DMS 273 (cell line): Measurements from ENCODE around the gene ANGPTL8.
A peak's percentile ranks its signal among the peaks of the same experiment; 100 is the strongest.

Experiments
- DNase-seq: peaks from one replicate; lab custom pipeline; 2025; ENCODE audit not compliant: unreplicated experiment; lab: John Stamatoyannopoulos, UW

The ANGPTL8 gene

DNA sequence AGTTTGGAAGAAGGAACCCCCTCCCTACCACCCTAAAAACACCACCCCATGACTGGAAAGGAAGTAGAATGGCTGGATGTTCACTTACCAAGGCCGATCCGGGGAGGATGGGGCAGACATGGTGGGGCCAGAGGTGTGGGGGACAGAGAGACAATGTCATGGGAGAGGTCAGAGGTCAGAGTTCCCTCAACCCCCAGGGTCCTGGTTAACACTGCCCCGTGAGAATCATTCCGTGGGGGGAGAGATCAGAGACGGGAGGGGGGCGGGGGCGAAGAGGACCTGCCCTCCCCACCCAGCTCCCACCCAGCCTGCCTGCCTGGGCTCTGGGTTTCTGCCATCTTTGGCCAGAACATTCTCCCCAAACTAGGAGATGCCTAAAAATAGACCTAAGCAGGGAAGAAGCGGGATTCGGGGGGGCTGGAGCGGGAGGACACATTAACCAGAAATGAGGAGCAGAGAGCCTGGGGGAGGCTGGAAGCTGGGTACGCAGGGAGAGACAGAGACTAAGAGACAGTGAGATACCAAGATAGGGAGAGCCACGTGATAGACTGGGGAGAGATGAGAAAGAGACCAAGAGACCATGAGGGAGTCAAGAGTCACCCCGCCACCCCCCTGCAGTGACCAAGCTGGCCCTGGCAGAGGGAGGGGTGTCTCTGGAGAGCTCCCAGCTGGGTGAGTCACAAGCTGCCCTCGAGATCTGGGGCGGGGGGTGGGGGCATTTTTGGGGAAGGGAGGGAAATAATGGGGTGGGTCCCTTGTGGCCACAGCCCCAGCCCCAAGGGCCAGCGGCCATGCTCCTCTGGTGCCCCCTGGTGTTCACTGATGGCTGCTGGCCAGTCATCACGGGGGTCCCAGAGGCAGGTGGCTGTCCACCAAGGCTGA lies 36.0 kb upstream of the ANGPTL8 start:
- DNase-seq, result peak; percentile 69

DNA sequence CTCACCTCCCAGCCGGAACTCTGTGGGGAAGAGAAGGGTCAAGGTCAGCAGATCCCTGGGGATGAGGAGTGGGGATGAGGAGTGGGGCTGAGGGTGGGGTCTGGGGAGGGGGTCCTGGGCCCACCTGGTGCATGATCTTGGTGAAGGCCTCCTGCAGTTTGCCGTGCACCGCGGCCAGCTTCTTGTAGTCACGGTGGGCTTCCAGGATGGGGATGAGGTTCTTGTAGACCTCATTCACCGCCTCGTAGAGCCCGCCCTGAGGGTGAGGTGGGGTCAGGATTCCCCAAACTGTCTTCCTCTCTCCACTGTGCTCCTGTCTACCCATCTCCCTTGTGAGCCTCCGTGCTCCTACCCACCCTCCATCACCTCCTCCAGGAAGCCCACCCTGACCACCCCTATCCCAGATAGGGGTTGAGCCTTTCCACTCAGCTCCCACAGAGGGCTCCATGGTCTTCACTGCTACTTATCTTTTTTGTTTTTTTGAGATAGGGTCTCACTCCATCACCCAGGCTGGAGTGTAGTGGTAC lies 35.3 kb upstream of the ANGPTL8 start:
- DNase-seq, result no peak

DNA sequence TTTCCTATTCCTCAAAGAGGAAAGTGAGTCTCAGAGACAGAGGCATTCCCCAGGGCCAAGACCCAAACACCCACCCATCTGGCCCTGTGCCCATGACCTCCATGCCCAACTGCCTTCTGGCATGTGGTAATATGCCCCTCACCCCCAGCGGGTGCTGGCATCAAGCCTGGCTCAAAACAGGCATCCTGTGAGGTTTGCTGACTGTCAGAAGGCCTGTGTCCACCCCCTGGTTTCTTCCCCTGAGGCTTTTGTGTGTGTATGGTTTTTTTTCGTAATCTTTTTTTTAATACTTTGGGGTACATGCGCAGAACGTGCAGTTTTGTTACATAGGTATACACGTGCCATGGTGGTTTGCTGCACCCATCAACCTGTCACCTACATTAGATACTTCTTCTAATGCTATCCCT lies 34.5 kb upstream of the ANGPTL8 start:
- DNase-seq, result peak; percentile 84

DNA sequence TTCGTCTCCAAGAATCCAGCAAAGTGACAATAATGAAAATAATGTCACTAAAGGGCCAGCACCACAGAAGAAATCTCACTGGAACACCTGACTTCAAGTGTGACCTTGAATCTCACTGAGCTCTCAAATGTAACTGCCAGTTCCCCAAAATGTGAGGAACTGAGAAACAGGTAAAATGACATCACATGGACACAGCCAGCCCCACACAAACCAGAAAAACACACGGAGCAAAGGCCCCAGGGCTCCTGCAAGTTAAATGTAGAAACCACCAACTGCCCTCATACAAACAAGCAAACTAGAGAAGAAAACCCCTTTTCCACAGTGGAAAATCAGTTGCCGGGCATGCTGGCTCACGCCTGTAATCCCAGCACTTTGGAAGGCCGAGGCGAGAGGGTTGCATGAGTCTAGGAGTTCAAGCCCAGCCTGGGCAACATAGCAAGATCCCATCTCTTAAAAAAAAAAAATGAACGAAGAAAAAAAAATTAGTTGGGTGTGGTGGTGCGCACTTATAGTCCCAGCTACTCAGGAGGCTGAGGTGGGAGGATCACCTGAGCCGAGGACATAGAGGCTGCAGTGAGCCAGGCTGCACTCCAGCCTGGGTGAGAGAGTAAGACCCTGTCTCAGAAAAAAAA lies 33.4 kb upstream of the ANGPTL8 start:
- DNase-seq, result no peak

DNA sequence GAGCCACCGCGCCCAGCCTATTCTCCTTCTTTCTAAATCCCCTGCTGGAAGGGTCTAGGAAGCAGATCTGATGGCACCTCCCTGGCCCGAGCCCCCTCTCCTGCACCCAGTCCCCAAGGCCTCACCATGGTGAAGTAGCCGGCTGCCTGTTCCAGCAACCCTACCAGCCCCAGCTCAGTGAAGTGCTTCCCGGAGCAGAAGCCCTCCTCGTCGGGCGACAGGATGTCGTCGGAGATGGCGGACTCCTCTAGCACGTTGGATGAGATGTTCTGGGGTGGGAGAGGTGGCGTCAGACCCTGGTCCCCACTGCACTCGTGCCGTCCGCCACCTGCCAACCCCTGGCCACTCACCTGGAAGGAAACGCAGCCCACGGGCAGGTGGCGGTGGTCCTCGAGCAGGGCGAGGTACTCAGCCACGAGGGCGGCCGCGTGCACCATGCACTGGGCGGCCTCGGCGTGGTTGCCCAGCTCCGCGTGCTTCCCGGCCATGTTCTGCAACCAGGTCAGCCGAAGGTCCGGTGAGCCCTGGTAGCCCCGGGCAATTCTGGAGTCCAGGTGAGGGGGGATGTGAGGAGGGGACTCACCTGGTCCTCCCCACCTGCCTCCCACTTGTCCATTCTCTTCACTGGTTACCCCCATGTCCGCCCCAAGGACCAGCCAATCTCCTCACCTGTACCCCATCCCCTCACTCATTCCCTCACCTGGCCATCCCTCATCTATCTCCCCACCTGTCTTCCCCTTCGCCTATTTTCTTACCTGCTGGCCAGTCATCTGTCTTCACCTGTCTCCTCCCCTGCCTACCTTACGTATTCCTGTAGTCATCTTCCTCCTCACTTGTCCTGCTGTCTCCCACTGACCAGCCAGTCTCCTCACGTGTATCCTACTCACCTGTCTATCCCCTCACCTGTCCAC lies 30.6 kb upstream of the ANGPTL8 start:
- DNase-seq, result peak; percentile 47

DNA sequence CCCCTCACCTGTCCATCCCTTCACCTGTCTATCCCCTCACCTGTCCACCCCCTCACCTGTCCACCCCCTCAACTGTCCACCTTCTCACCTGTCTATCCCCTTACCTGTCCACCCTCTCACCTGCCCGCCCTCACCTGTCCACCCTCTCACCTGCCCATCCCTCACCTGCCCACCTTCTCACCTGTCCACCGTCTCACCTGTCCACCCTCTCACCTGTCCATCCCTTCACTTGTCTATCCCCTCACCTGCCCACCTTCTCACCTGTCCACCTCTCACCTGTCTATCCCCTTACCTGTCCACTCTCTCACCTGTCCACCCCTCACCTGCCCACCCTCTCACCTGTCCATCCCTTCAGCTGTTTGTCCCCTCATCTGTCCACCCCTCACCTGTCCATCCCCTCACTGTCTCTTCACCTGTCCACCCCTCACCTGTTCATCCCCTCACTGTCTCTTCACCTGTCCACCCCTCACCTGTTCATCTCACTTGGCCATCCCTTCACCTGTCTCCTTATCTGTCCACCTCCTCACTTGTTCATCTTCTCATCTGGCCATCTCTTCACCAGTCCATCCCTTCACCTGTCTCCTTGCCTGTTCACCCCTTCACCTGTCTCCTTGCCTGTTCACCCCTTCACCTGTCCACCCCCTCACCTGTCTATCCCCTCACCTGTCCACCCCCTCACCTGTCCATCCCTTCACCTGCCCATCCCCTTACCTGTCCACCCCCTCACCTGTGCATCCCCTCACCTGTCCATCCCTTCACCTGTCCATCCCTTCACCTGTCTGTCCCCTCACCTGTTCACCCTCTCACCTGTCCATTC lies 29.4 kb upstream of the ANGPTL8 start:
- DNase-seq, result no peak

DNA sequence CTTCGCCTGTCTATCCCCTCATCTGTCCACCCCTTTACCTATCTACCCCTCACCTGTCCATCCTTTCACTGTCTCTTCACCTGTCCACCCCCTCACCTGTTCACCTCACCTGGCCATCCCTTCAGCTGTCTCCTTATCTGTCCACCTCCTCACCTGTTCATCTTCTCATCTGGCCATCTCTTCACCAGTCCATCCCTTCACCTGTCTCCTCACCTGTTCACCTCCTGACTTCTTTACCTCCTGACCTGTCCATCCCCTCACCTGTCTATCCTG lies 28.8 kb upstream of the ANGPTL8 start:
- DNase-seq, result no peak

DNA sequence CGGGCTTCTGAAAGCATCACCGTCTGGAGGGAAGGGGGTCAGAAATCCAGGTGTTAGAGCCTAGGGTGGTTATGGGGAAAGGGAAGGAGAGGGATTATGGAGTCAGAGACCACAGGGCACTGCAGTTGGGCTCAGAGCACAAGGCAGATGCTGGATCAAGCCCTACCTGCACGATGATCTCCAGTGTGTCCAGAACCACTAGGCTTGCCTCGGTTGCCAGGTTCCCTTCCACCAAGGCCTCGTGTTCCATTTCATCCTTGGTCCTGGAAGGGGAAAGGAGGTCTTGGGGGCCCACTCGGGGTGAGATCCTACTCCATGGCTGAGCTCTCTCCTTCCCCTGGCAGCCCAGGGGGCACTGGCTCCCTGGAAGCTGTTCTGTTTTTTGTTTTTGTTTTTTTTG lies 25.0 kb upstream of the ANGPTL8 start:
- DNase-seq, result no peak

DNA sequence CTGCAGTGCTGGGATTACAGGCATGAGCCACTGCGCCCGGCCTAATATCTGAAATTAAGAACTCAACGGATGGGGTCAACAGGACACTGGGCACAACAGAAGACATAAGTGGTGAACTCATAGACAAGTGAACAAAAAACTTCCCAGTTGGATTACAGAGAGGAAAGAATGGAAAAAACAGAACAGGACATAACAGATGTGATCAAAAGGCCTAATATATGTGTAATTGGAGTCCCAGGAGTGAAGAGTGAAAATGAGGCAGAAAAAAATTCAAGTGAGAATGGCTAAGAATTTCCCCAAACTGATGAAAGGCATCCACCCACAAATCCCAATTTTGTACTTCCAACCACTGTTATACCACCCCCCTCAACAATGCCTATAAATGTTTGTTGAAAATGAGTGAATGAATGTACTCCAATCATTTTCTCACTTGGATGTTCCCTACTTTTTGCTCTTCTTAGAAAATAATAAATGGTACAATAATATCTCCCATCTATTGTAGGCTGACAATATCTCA lies 18.3 kb upstream of the ANGPTL8 start:
- no peak for DNase-seq

DNA sequence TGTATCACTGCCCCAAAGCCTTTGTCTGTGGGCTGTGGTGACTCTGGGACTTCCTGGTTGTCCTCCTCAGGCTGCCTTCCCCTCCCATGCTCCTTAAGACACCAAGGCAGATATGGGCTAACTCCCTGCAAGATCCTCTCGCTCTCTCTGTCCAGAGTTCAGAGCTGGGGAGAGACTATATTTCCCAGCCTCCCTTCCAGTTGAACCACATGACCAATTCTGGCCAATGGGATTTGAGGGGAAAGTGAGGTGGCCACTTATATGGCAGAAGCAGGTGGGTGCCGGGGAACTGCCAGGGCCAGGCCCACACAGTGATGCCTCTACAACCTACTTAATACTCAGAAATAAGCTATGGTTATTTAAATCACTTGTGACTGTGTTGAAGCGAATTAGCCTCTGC lies 16.2 kb upstream of the ANGPTL8 start:
- peak; percentile 39 for DNase-seq

DNA sequence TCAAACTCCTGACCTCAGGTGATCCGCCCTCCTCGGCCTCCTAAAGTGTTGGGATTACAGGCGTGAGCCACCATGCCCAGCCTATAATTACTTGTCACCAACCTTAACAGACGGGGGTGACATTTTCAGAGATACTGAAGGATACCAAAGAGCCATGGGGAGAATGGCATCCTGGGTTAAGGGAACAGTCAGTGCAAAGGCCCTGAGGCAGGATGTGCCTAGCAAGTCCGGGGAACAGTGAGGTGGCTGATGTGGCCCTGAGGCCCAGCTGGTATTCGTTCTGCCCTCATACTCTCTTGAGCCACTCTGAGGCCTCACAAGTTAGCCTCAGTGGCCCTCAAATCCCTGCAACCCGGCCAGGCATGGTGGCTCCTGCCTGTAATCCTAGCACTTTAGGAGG lies 15.0 kb upstream of the ANGPTL8 start:
- no peak for DNase-seq

DNA sequence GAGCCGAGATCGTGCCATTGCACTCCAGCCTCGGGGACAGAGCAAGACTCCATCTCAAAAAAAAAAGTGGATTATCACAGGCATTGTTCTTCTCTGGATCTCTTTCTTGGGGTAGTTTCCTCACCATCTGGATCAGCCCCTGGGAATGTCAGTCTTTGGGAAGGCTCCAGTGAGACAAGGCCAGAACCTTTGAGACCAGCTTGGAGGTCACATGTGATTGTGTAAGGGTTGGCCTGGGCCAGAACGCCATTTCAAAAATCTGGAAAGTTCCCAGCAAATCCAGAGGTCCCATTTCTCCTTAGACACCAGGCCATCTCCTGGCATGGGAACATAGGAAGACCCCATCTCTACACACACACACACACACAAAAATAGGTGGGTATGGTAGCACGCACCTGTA lies 14.2 kb upstream of the ANGPTL8 start:
- DNase-seq, result no peak

DNA sequence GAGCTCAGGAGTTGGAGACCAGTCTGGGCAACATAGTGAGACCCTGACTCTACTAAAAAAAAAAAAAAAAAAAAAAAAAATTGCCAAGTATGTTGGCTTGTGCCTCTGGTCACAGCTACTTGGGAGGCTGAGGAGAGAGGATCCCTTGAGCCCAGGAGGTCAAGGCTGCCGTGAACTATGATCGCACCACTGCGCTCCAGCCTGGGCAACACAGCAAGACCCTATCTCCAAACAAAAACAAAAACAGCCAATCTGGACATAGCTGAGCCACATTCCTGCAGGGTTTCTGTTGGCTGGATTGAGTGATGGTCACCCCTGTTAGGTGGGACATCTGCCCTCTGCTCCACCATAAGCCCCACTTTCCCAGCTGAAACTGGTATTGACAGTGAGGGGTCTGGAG lies 13.6 kb upstream of the ANGPTL8 start:
- no peak for DNase-seq

DNA sequence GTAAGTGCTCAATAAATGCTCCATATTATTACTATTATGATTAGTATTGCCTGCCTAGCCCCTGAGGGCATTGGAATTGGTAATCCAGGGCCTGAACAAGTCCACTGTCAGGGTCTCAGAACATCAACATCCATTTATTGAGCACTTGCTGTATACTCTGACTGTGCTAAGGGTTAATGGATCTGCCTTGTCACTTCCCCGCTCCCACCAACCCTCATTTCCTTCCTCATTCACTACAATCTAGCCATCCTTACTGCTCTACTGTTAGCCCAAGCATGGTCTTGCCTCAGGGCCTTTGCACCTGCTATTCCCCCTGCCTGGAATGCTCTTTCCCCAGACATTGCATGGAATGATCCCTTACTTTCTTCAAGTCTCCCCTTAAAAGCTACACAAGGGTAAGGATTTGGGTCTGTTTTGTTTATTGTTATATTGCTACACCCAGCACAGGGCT lies 12.7 kb upstream of the ANGPTL8 start:
- DNase-seq, result no peak

DNA sequence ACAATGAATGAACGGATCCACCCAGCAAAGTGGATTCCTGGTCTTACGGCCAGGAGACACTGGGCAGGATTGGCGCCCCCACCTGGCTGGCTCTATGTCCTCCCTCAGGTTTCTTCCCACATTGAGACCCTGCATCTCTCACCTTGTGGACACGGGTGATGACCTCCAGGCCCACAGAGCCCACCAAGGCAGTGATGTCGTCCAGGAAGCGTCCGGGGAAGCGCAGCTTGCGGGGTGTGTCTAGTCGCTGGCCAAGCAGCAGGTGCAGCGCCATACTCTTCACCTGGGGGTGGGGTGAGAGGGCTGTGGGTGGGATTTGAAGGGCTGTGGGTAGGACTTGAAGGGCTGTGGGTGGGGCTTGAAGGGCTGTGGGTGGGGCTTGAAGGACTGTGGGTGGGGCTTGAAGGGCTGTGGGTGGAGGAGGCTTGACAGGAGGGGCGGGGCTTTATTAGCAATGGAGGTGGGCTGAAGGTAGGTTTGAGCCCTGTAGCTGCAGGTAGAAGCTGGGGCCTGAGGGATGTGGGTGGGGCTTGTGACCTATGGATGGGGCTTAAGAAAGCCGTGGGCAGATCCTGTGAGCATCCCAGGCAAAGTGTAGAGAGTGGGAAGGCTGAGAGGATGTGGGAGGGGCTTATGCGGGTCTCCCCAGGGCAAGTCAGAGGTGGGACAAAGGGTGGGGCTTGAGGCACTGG lies 12.1 kb upstream of the ANGPTL8 start:
- peak; percentile 48 for DNase-seq

DNA sequence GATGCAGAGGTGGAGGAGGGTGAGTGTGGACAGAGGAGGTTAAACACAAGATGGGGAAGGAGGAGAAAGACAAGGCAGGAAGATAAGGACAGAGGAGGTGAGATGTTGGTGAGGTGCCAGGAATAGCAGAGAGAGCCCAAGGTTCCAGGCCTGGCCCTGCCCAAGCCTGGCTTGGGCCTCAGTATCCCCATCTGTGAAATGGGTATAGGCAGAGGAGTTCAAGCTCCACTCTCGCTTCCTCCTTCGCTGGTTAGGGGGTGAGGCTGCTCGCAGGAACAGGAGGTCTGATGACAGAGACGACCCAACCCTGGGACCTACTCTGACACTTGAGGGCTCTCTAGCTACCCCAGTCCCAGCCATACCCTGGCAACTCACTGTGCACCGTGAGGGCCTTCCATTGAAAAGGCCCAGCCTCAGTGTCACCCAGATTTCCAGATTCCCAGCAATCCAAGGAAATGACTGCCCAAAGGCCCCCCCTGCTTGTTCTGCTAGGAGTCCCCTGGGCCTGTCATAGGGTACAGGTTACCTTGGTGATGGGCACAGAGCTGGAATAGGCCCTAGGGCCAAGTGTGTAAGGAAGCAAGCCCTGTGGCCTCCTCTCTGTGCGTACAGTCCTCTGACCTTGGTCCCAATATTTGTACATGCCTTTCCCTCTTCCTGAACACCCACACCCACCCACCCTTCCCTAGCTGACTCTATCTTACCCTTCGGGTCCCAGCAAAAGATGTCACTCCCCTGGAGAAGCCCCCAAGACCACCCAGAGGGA lies 8.6 kb upstream of the ANGPTL8 start:
- DNase-seq, result no peak

DNA sequence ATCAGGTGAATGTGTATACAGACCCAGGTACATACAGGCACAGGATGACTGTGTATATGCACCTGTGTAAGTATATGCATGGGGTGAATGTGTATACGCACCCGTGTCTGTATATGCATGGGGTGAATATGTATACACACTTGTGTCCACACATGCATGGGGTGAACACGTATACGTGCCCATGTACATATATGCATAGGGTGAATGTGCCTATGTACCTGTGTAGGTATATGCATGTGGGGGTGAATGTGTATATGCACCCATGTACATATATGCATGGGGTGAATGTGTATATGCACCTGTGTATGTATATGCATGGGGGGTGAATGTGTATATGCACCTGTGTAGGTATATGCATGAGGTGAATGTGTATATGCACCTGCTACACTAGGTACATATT lies 6.9 kb upstream of the ANGPTL8 start:
- DNase-seq, result no peak

DNA sequence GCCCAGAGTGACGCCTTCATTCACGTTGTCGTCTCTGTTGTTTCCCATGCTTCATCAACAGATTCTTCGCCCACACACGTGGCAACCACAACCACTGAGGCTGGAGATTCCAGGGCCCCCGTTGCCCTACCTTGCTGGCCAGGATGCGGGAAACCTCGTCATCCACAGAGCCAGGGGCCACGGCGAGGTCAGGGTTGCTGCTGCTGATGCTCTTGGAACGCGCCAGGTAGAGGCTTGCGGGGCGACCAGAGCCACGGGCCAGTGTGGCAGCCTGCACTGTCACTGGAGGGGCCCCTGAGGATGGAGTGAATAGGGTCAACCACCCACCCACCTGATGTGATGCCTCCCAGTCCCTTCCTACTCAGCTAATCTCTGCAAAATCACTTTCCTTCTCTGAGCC lies 6.3 kb upstream of the ANGPTL8 start:
- DNase-seq, result no peak

DNA sequence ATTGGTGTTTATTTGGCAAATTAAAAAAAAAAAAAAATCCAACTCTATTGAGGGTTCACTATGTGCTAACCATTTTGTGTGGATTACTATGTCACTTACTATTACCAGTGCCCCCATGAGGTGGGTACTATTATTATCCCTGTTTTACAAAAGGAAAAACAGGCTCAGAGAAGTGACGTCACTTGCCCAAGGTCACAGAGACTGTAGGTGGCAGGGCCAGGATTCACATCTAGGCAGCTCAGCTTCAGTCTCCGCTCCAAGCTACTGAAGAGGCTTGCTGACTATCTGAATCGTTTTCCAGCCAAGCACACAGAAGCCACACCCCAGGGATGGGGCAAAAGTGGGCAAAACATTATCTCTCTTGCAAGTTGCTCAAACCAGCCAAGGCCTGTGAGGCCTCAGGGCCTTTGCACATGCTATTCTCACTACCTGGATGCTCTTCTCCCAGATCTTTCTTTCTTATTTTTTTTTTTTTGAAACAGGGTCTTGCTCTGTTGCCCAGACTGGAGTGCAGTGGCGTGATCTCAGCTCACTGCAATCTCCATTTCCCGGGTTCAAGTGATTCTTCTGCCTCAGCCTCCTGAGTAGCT lies 4.8 kb upstream of the ANGPTL8 start:
- DNase-seq, result no peak
